Suppressor macrophage treated with lipopolysaccharide for 1 hour (primary cell): ENCODE measurements around the gene CTSH.
"Not testable (repeated sequence)": the region's sequence is repeated elsewhere in the genome, so short reads cannot be mapped to it uniquely, and the experiment has no call there.

ENCODE experiments used
- DNase-seq, 3 donors: peaks; one replicate each; pipeline ENCODE4 v3.0.0-alpha.2; 2020 to 2022

Gene CTSH

GRCh38 chr15:78938658-78939488, 6.0 kb downstream of the CTSH start:
- peak; percentile 75 to 96 (median 88) for DNase-seq

- DNase-seq: peak; percentile 63 to 78 (median 74)
Observed at GRCh38 chr15:78937132-78937739, 7.6 kb downstream of the CTSH start.

GRCh38 chr15:78934655-78935023, 10.2 kb downstream of the CTSH start:
- no peak for DNase-seq

GRCh38 chr15:78933823-78934654, 10.8 kb downstream of the CTSH start:
- DNase-seq: no peak

- no peak for DNase-seq
Observed at GRCh38 chr15:78933187-78933822, 11.5 kb downstream of the CTSH start.

- DNase-seq: no peak
Observed at GRCh38 chr15:78932258-78932808, 12.5 kb downstream of the CTSH start.

- DNase-seq: no peak
Observed at GRCh38 chr15:78931439-78932257, 13.2 kb downstream of the CTSH start.

- no peak for DNase-seq
Observed at GRCh38 chr15:78930577-78931388, 14.1 kb downstream of the CTSH start.

GRCh38 chr15:78929536-78930264, 15.1 kb downstream of the CTSH start:
- no peak for DNase-seq

GRCh38 chr15:78928616-78929093, 16.2 kb downstream of the CTSH start:
- DNase-seq: no peak

- DNase-seq: not testable (repeated sequence)
Observed at GRCh38 chr15:78928176-78928575, 16.7 kb downstream of the CTSH start.

- peak; percentile 65 to 82 (median 77) for DNase-seq
Observed at GRCh38 chr15:78927077-78927790, 17.6 kb downstream of the CTSH start.

GRCh38 chr15:78925956-78926743, 18.7 kb downstream of the CTSH start:
- no peak for DNase-seq

- no peak for DNase-seq
Observed at GRCh38 chr15:78925076-78925624, 19.7 kb downstream of the CTSH start.

- no peak for DNase-seq
Observed at GRCh38 chr15:78923480-78924360, 21.1 kb downstream of the CTSH start.

GRCh38 chr15:78923015-78923414, 21.8 kb downstream of the CTSH start:
- peak; percentile 51 to 56 (median 55) for DNase-seq

- no peak for DNase-seq
Observed at GRCh38 chr15:78922527-78922926, 22.3 kb downstream of the CTSH start.
